HEK293 (cell line): ENCODE measurements around the gene NDST4.

Experiments used
- CTCF ChIA-PET: fragments of 350-600 bp; formaldehyde crosslinking; extraction: SDS; loops from one replicate; lab custom pipeline; 2021; ENCODE audit warnings: antibody characterized with exemption; lab: Yijun Ruan, JAX
- POLR2A ChIA-PET: fragments of 300-600 bp; formaldehyde crosslinking; extraction: SDS; loops from one replicate; lab custom pipeline; 2020; ENCODE audit warnings: antibody characterized with exemption, inconsistent platforms; lab: Yijun Ruan, JAX
- H3K27ac ChIP-seq: fragments of 200-500 bp; sonication (Bioruptor generic); 2 replicates; pipeline ENCODE4 v1.5.1; 2014; ENCODE audit warnings: low read depth, low read length, control low read depth, inconsistent platforms; ENCODE audit errors: extremely low read depth
- H3K36me3 ChIP-seq, 2 experiments: fragments of 200-500 bp in 1 of 2; sonication (Bioruptor generic) in 1 of 2; 1 replicate in 1 of 2; 2 replicates in 1 of 2; pipeline ENCODE4 v1.5.1; 2014 to 2017; ENCODE audit warnings: inconsistent platforms in 2 of 2, low read length in 2 of 2; ENCODE audit not compliant: control insufficient read depth in 2 of 2, insufficient read depth in 1 of 2
- H3K4me1 ChIP-seq: fragments of 200-500 bp; sonication (Bioruptor generic); 2 replicates; pipeline ENCODE4 v1.5.1; 2014; ENCODE audit warnings: mild to moderate bottlenecking, low read length, inconsistent platforms; ENCODE audit not compliant: control insufficient read depth, insufficient read depth
- H3K4me3 ChIP-seq: 2 replicates; pipeline ENCODE4 v1.5.1; 2011; ENCODE audit warnings: low read depth, mild to moderate bottlenecking, control low read depth, low read length, moderate library complexity
- H3K9me3 ChIP-seq: fragments of 200-500 bp; sonication (Bioruptor generic); 2 replicates; pipeline ENCODE4 v1.5.1; 2014; ENCODE audit warnings: low read depth, low read length, inconsistent platforms; ENCODE audit not compliant: control insufficient read depth, insufficient read depth
- KLF7 ChIP-seq: fragments of 450-650 bp; formaldehyde crosslinking; IDR thresholded peaks from 2 replicates; pipeline ENCODE4 v1.5.1; 2016; ENCODE audit warnings: missing biosample characterization, missing genetic modification characterization, borderline replicate concordance
- KLF9 ChIP-seq: fragments of 450-650 bp; formaldehyde crosslinking; IDR thresholded peaks from 2 replicates; pipeline ENCODE4 v1.5.1; 2016; ENCODE audit warnings: missing biosample characterization, missing genetic modification characterization, low read depth
- MEIS1 ChIP-seq: sonication (generic); formaldehyde crosslinking; IDR thresholded peaks from 2 replicates; pipeline ENCODE4 v1.8.1; 2022; ENCODE audit warnings: missing genetic modification reagents, mild to moderate bottlenecking, borderline replicate concordance
- OVOL3 ChIP-seq: fragments of 450-650 bp; formaldehyde crosslinking; IDR thresholded peaks from 2 replicates; pipeline ENCODE4 v1.5.1; 2016; ENCODE audit warnings: missing biosample characterization, missing genetic modification characterization
- PRDM1 ChIP-seq: fragments of 450-650 bp; formaldehyde crosslinking; IDR thresholded peaks from 2 replicates; pipeline ENCODE4; 2016; ENCODE audit warnings: missing biosample characterization, missing genetic modification characterization
- RBAK ChIP-seq: fragments of 450-650 bp; formaldehyde crosslinking; IDR thresholded peaks from 2 replicates; pipeline ENCODE4 v1.5.1; 2016; ENCODE audit warnings: missing biosample characterization, missing genetic modification characterization
- YY2 ChIP-seq: fragments of 450-650 bp; formaldehyde crosslinking; IDR thresholded peaks from 2 replicates; pipeline ENCODE4 v1.5.1; 2016; ENCODE audit warnings: missing biosample characterization, missing genetic modification characterization
- ZFP37 ChIP-seq: fragments of 450-650 bp; formaldehyde crosslinking; IDR thresholded peaks from 2 replicates; pipeline ENCODE4 v1.5.1; 2016; ENCODE audit warnings: missing biosample characterization, missing genetic modification characterization
- ZNF112 ChIP-seq: fragments of 450-650 bp; formaldehyde crosslinking; IDR thresholded peaks from 2 replicates; pipeline ENCODE4 v1.5.0; 2017; ENCODE audit warnings: missing biosample characterization, missing genetic modification characterization
- ZNF133 ChIP-seq: fragments of 450-650 bp; formaldehyde crosslinking; IDR thresholded peaks from 2 replicates; pipeline ENCODE4 v1.5.1; 2016; ENCODE audit warnings: missing biosample characterization, missing genetic modification characterization
- ZNF169 ChIP-seq: fragments of 450-650 bp; formaldehyde crosslinking; IDR thresholded peaks from 2 replicates; pipeline ENCODE4 v1.5.1; 2016; ENCODE audit warnings: missing biosample characterization, missing genetic modification characterization
- ZNF211 ChIP-seq: fragments of 450-650 bp; formaldehyde crosslinking; IDR thresholded peaks from 2 replicates; pipeline ENCODE4 v1.5.1; 2016; ENCODE audit warnings: low read depth, missing biosample characterization, missing genetic modification characterization
- ZNF26 ChIP-seq: fragments of 450-650 bp; formaldehyde crosslinking; IDR thresholded peaks from 2 replicates; pipeline ENCODE4 v1.5.1; 2016; ENCODE audit warnings: missing biosample characterization, missing genetic modification characterization
- ZNF324 ChIP-seq: fragments of 450-650 bp; formaldehyde crosslinking; IDR thresholded peaks from 2 replicates; pipeline ENCODE4 v1.5.1; 2016; ENCODE audit warnings: missing biosample characterization, missing genetic modification characterization
- ZNF354C ChIP-seq: fragments of 450-650 bp; formaldehyde crosslinking; IDR thresholded peaks from 2 replicates; pipeline ENCODE4 v1.5.1; 2016; ENCODE audit warnings: missing biosample characterization, missing genetic modification characterization, low read depth, borderline replicate concordance
- ZNF76 ChIP-seq: fragments of 450-650 bp; formaldehyde crosslinking; IDR thresholded peaks from 2 replicates; pipeline ENCODE4; 2016; ENCODE audit warnings: low read depth, missing biosample characterization, missing genetic modification characterization, borderline replicate concordance
- ZNF843 ChIP-seq: fragments of 450-650 bp; formaldehyde crosslinking; IDR thresholded peaks from 2 replicates; pipeline ENCODE4 v1.5.1; 2016; ENCODE audit warnings: missing biosample characterization, missing genetic modification characterization
- ZSCAN30 ChIP-seq: fragments of 450-650 bp; IDR thresholded peaks from 2 replicates; pipeline ENCODE4 v1.5.1; 2018; ENCODE audit warnings: missing biosample characterization, mild to moderate bottlenecking, missing genetic modification characterization, moderate library complexity
- ZXDB ChIP-seq: fragments of 450-650 bp; formaldehyde crosslinking; IDR thresholded peaks from 2 replicates; pipeline ENCODE4 v1.5.1; 2016; ENCODE audit warnings: missing biosample characterization, missing genetic modification characterization
- TF ChIP-seq, protein P1 (sequence below): fragments of 450-650 bp; formaldehyde crosslinking; IDR thresholded peaks from 2 replicates; pipeline ENCODE4 v1.5.1; 2017; ENCODE audit warnings: missing biosample characterization, mild to moderate bottlenecking, missing genetic modification characterization, moderate library complexity
- TF ChIP-seq, protein P2 (sequence below): fragments of 450-650 bp; formaldehyde crosslinking; IDR thresholded peaks from 2 replicates; pipeline ENCODE4 v1.5.1; 2016; ENCODE audit warnings: missing biosample characterization, missing genetic modification characterization, low read depth

NDST4 gene

DNA sequence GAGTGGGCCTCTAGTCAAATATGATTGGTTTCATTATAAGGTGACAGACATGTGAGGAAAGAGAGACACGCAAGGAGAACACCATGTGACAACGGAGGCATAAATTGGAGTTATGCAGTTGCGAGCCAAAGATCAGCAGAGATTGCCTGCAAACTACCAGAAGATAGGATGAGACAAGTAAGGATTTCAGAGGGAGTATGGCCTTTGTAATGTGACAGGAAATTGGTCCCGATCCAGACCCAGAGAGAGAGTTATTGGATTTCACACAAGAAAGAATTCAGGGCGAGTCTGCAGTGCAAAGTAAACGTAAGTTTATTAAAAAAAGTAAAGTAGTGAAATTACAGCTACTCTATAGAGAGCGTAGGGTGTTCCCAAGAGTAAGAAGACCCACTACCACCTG, 35.7 kb upstream of the NDST4 start (continued):
- TF ChIP-seq ZNF112 (tag by site-specific recombination) (no peak), ZSCAN30 (tag by site-specific recombination) (no peak), ZNF843 (tag by site-specific recombination) (no peak)
- TF ChIP-seq, all 188 proteins: peak for 0

DNA sequence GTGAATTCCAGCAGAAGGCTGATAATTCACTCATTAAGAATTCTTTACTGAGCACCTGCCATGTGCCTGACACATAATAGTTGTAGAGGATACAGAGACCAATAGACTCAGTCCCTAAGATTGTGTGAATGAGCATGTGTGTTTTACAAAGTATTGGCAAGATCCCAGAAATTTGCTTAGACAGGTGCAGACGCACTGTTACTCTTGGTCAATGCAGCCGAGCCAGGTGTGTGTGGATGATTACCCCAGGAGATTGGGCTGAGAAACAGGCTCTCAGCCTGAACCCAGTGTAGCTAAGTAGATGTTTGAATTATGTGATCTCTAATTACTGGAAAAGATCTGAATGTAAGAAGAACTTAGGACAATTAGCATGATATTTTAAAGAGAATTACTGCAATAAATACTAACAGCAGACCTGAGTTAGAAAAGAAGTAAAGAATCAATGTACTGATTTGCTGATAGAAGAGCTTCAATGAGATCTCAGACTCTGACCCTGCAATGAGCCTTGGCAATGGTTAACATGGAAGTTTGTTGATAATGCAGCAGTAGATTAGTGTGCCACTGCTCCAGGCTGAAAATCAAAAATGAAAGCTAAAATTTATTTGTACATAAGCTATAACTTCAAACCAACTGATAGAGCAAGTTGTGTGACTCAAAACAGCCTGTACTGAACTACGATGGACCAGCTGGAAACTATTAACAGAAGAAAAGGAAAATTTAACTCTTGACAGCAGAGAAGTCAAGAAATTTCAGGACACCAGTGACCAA, 32.2 kb upstream of the NDST4 start:
- CTCF ChIA-PET: no interaction called here
- Histone ChIP-seq H3K4me3 (no peak overlapping the region), H3K36me3 (no peaks in the 10 kb centered on the region), H3K9me3 (no peaks in the 10 kb centered on the region), H3K27ac (no peak overlapping the region), H3K4me1 (no peaks in the 10 kb centered on the region)
- POLR2A ChIA-PET: no interaction called here
- TF ChIP-seq MEIS1 (CRISPR knock-in tag): no peak
- no peak for TF ChIP-seq ZNF169 (tag by site-specific recombination)
- TF ChIP-seq, protein P1, sequence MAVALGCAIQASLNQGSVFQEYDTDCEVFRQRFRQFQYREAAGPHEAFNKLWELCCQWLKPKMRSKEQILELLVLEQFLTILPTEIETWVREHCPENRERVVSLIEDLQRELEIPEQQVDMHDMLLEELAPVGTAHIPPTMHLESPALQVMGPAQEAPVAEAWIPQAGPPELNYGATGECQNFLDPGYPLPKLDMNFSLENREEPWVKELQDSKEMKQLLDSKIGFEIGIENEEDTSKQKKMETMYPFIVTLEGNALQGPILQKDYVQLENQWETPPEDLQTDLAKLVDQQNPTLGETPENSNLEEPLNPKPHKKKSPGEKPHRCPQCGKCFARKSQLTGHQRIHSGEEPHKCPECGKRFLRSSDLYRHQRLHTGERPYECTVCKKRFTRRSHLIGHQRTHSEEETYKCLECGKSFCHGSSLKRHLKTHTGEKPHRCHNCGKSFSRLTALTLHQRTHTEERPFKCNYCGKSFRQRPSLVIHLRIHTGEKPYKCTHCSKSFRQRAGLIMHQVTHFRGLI: no peak
- no peak for TF ChIP-seq RBAK (tag by site-specific recombination)
- no peak for TF ChIP-seq ZNF76
- TF ChIP-seq OVOL3 (tag by site-specific recombination): no peak
- TF ChIP-seq KLF9 (tag by site-specific recombination): no peak
- TF ChIP-seq YY2 (tag by site-specific recombination): no peak
- TF ChIP-seq ZNF133: no peak
- TF ChIP-seq KLF7 (tag by site-specific recombination): no peak
- no peak for TF ChIP-seq ZNF211 (tag by site-specific recombination)
- no peak for TF ChIP-seq ZFP37 (tag by site-specific recombination)
- no peak for TF ChIP-seq ZNF26 (tag by site-specific recombination)
- TF ChIP-seq, protein P2, sequence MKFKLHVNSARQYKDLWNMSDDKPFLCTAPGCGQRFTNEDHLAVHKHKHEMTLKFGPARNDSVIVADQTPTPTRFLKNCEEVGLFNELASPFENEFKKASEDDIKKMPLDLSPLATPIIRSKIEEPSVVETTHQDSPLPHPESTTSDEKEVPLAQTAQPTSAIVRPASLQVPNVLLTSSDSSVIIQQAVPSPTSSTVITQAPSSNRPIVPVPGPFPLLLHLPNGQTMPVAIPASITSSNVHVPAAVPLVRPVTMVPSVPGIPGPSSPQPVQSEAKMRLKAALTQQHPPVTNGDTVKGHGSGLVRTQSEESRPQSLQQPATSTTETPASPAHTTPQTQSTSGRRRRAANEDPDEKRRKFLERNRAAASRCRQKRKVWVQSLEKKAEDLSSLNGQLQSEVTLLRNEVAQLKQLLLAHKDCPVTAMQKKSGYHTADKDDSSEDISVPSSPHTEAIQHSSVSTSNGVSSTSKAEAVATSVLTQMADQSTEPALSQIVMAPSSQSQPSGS (tag by site-specific recombination): no peak
- no peak for TF ChIP-seq PRDM1 (tag by site-specific recombination)
- TF ChIP-seq ZNF354C (tag by site-specific recombination): no peak
- TF ChIP-seq ZXDB (tag by site-specific recombination): no peak
- TF ChIP-seq ZNF324 (tag by site-specific recombination): no peak
